SK-N-SH (cell line): ENCODE results near the gene ZNF341. TPM values are rescaled to one million over a fixed set of nuclear protein-coding genes. Genes with fewer than 3 reads are reported as not detected.

ENCODE experiments used
- CTCF ChIA-PET: fragments of 300-600, 350-600 bp; formaldehyde crosslinking; extraction: SDS; loops from one replicate; lab custom pipeline; 2021; lab: Yijun Ruan, JAX
- POLR2A ChIA-PET: fragments of 350-600 bp; sonication (Branson Sonifier 250); formaldehyde crosslinking; extraction: SDS; loops from one replicate; lab custom pipeline; 2020; ENCODE audit warnings: antibody characterized with exemption, inconsistent platforms; lab: Yijun Ruan, JAX
- DNase-seq: peaks from one replicate; pipeline ENCODE4 v3.0.0; 2012
- H2AFZ ChIP-seq: fragments of 200-600 bp; sonication (generic); 2 replicates; pipeline ENCODE4 v1.8.1; 2016; ENCODE audit warnings: antibody characterized with exemption, mild to moderate bottlenecking, low read depth
- H3F3A ChIP-seq: fragments of 200-600 bp; sonication (generic); replicated peaks from 2 replicates; pipeline ENCODE3; 2016; ENCODE audit warnings: antibody characterized with exemption, mild to moderate bottlenecking; ENCODE audit not compliant: insufficient read depth
- H3K27ac ChIP-seq, 2 experiments: fragments of 200-500 bp in 1 of 2; fragments of 200-600 bp in 1 of 2; sonication (Bioruptor generic) in 1 of 2; sonication (generic), shearing (Covaris generic) in 1 of 2; 2 replicates each; pipeline versions ENCODE4 v1.5.1 to v1.6.1; 2014 to 2016; ENCODE audit warnings: low read depth in 2 of 2, inconsistent platforms in 1 of 2, low read length in 1 of 2, mild to moderate bottlenecking in 1 of 2, mixed read lengths in 1 of 2
- H3K27me3 ChIP-seq: fragments of 200-600 bp; sonication (generic), shearing (Covaris generic); 2 replicates; pipeline ENCODE4 v1.6.1; 2016; ENCODE audit warnings: mixed run types; ENCODE audit not compliant: insufficient read depth
- H3K36me3 ChIP-seq, 2 experiments: fragments of 200-500 bp in 1 of 2; fragments of 200-600 bp in 1 of 2; sonication (Bioruptor generic) in 1 of 2; sonication (generic) in 1 of 2; replicated peaks in 1 of 2; 2 replicates each; pipeline versions ENCODE3 to v1.5.1; 2014 to 2016; ENCODE audit warnings: low read length in 1 of 2, mild to moderate bottlenecking in 1 of 2; ENCODE audit not compliant: insufficient read depth in 2 of 2, control insufficient read depth in 1 of 2
- H3K4me1 ChIP-seq, 2 experiments: fragments of 200-500 bp in 1 of 2; fragments of 200-600 bp in 1 of 2; sonication (Bioruptor generic) in 1 of 2; sonication (generic), shearing (Covaris generic) in 1 of 2; 2 replicates each; pipeline versions ENCODE4 v1.5.1 to v1.6.1; 2014 to 2016; ENCODE audit warnings: low read depth in 1 of 2, low read length in 1 of 2, mixed run types in 1 of 2; ENCODE audit not compliant: insufficient read depth in 2 of 2, control insufficient read depth in 1 of 2
- H3K4me2 ChIP-seq: fragments of 200-600 bp; sonication (generic), shearing (Covaris generic); 2 replicates; pipeline ENCODE4 v1.6.1; 2017; ENCODE audit warnings: mixed run types
- H3K4me3 ChIP-seq, 2 experiments: fragments of 200-500 bp in 1 of 2; fragments of 200-600 bp in 1 of 2; sonication (Bioruptor generic) in 1 of 2; sonication (generic), shearing (Covaris generic) in 1 of 2; 2 replicates each; pipeline versions ENCODE4 v1.5.1 to v1.8.1; 2014 to 2016; ENCODE audit warnings: low read depth in 2 of 2, inconsistent platforms in 1 of 2, low read length in 1 of 2, mild to moderate bottlenecking in 1 of 2, mixed read lengths in 1 of 2, moderate library complexity in 1 of 2
- H3K79me2 ChIP-seq: fragments of 200-600 bp; sonication (generic); 2 replicates; pipeline ENCODE4 v1.8.1; 2017; ENCODE audit warnings: mild to moderate bottlenecking; ENCODE audit not compliant: insufficient read depth
- H3K9ac ChIP-seq: fragments of 200-600 bp; sonication (generic); 2 replicates; pipeline ENCODE4 v1.6.1; 2017; ENCODE audit warnings: mixed run types
- H3K9me2 ChIP-seq: fragments of 200-600 bp; sonication (generic); 2 replicates; pipeline ENCODE4 v1.6.1; 2017; ENCODE audit warnings: mixed run types
- H3K9me3 ChIP-seq: fragments of 200-600 bp; sonication (generic); 2 replicates; pipeline ENCODE4 v1.6.1; 2017; ENCODE audit warnings: mixed run types, mild to moderate bottlenecking, moderate library complexity
- H4K20me1 ChIP-seq: fragments of 200-600 bp; sonication (generic); 2 replicates; pipeline ENCODE4 v1.6.1; 2017; ENCODE audit warnings: mild to moderate bottlenecking, mixed run types; ENCODE audit not compliant: insufficient read depth
- ELF1 ChIP-seq: IDR thresholded peaks from 2 replicates; pipeline ENCODE4 v1.4.0; 2012
- FOSL2 ChIP-seq: IDR thresholded peaks from 2 replicates; pipeline ENCODE4 v1.4.0; 2012; ENCODE audit warnings: low read depth, mild to moderate bottlenecking, moderate library complexity, borderline replicate concordance
- FOXJ3 ChIP-seq: sonication (generic); formaldehyde crosslinking; IDR thresholded peaks from 2 replicates; pipeline ENCODE4 v1.5.1; 2020; ENCODE audit warnings: mild to moderate bottlenecking, missing genetic modification reagents
- FOXM1 ChIP-seq: IDR thresholded peaks from 2 replicates; pipeline ENCODE4 v1.4.0; 2012; ENCODE audit warnings: low read depth, mild to moderate bottlenecking
- JUND ChIP-seq: IDR thresholded peaks from 2 replicates; pipeline ENCODE4 v1.4.0; 2012
- MEF2A ChIP-seq: IDR thresholded peaks from 2 replicates; pipeline ENCODE4 v1.4.0; 2012; ENCODE audit warnings: low read depth, borderline replicate concordance
- MXI1 ChIP-seq: IDR thresholded peaks from 2 replicates; pipeline ENCODE4 v1.6.1; 2012; ENCODE audit warnings: mild to moderate bottlenecking, low read depth, low read length, improper control_type of control experiment
- NRF1 ChIP-seq: IDR thresholded peaks from 2 replicates; pipeline ENCODE4 v1.6.1; 2012; ENCODE audit warnings: low read depth, mild to moderate bottlenecking, low read length
- PBX3 ChIP-seq: IDR thresholded peaks from 2 replicates; pipeline ENCODE4; 2012
- RAD21 ChIP-seq: IDR thresholded peaks from 2 replicates; pipeline ENCODE4 v1.6.1; 2012; ENCODE audit warnings: mild to moderate bottlenecking, low read length
- RCOR1 ChIP-seq: fragments of 150-350 bp; IDR thresholded peaks from 2 replicates; pipeline ENCODE4 v1.6.1; 2017; ENCODE audit warnings: antibody characterized with exemption, low read length
- SIN3A ChIP-seq: IDR thresholded peaks from 2 replicates; pipeline ENCODE4 v1.6.1; 2012; ENCODE audit warnings: low read depth, mild to moderate bottlenecking, low read length, moderate library complexity, borderline replicate concordance
- SMC3 ChIP-seq: IDR thresholded peaks from 2 replicates; pipeline ENCODE4 v1.6.1; 2012; ENCODE audit warnings: low read depth, low read length, improper control_type of control experiment
- TEAD4 ChIP-seq: IDR thresholded peaks from 2 replicates; pipeline ENCODE4 v1.4.0; 2012; ENCODE audit warnings: mild to moderate bottlenecking, borderline replicate concordance; ENCODE audit not compliant: insufficient read depth
- YY1 ChIP-seq: IDR thresholded peaks from 2 replicates; pipeline ENCODE4 v1.4.0; 2012; ENCODE audit warnings: low read depth, mild to moderate bottlenecking
- ZBTB33 ChIP-seq: IDR thresholded peaks from 2 replicates; pipeline ENCODE4 v1.4.0; 2012; ENCODE audit warnings: low read depth, borderline replicate concordance
- WGBS: methylation state at CpG from one replicate; pipeline ENCODE4 v1.1.6; 2017; ENCODE audit warnings: low lambda C conversion rate; 5-methylcytosine and 5-hydroxymethylcytosine counted together
- polyA plus RNA-seq, 3 experiments: library from polyadenylated mRNA; depleted of rRNA; stranded (reverse); fragments of >200 nt; gene quantifications; 2 replicates each; pipeline ENCODE4 v1.2.3, GENCODE V29; 2012
- TF ChIP-seq, protein P1 (sequence below): fragments of 150-350 bp; IDR thresholded peaks from 2 replicates; pipeline ENCODE4 v1.6.1; 2017; ENCODE audit warnings: antibody characterized with exemption, low read length, low read depth, borderline replicate concordance
- TF ChIP-seq, protein P2 (sequence below): fragments of 150-350 bp; IDR thresholded peaks from 2 replicates; pipeline ENCODE4 v1.6.1; 2016; ENCODE audit warnings: mild to moderate bottlenecking, low read depth, low read length
- TF ChIP-seq, protein P3 (sequence below): IDR thresholded peaks from 2 replicates; pipeline ENCODE4 v1.6.1; 2012; ENCODE audit warnings: mild to moderate bottlenecking, low read depth, low read length, moderate library complexity

Gene ZNF341
- polyA plus RNA-seq, 1 of the 3 experiments (the other 2 are of a cell fraction): 3.2 TPM

DNA sequence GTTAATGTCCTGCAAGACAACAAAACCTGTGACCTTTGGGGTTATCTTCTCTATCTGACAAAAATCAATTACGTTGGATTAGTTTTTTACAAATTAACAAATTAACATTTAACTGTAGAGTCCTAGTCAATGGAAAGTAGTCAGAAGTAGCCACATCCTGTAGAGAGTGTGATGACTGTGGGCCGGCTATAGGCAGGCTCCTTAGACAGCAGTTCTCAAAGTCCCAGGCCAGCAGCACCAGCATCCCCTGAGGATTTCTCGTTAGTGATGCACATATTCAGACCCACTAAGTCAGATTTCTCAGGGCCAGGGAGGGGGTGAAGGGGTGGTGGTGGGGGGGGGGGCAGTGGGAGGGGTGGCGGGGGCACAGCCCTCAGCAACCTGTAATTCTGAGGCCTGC lies 37.2 kb downstream of the ZNF341 start:
- Histone ChIP-seq H3F3A (no peaks in the 10 kb centered on the region), H3K4me2 (no peak overlapping the region), H3K9ac (no peak overlapping the region), H3K79me2 (no peaks in the 10 kb centered on the region), H3K9me2 (no peaks in the 10 kb centered on the region), H3K27ac (no peak overlapping the region), H3K27me3 (no peaks in the 10 kb centered on the region), H3K36me3 (no peaks in the 10 kb centered on the region), H2AFZ (no peak overlapping the region), H3K9me3 (no peaks in the 10 kb centered on the region)
- WGBS: 86% methylated on average over 3 of the region's 4 CpGs
- CTCF ChIA-PET: no interaction called here
- DNase-seq: no peak
- TF ChIP-seq PBX3 (no peak), FOSL2 (no peak), SMC3 (no peak), ELF1 (no peak), ZBTB33 (no peak), RAD21 (no peak), FOXM1 (no peak), RCOR1 (no peak), FOXJ3 (CRISPR knock-in tag) (no peak), MEF2A (no peak), MXI1 (no peak)
- TF ChIP-seq, protein P1, sequence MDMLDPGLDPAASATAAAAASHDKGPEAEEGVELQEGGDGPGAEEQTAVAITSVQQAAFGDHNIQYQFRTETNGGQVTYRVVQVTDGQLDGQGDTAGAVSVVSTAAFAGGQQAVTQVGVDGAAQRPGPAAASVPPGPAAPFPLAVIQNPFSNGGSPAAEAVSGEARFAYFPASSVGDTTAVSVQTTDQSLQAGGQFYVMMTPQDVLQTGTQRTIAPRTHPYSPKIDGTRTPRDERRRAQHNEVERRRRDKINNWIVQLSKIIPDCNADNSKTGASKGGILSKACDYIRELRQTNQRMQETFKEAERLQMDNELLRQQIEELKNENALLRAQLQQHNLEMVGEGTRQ: no peak
- TF ChIP-seq, protein P2, sequence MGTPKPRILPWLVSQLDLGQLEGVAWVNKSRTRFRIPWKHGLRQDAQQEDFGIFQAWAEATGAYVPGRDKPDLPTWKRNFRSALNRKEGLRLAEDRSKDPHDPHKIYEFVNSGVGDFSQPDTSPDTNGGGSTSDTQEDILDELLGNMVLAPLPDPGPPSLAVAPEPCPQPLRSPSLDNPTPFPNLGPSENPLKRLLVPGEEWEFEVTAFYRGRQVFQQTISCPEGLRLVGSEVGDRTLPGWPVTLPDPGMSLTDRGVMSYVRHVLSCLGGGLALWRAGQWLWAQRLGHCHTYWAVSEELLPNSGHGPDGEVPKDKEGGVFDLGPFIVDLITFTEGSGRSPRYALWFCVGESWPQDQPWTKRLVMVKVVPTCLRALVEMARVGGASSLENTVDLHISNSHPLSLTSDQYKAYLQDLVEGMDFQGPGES: no peak
- TF ChIP-seq, all 33 proteins: peak for 0
- Histone ChIP-seq H3K4me3 (no peak overlapping the region), H3K4me1 (no peaks in the 10 kb centered on the region), H4K20me1 (no peaks in the 10 kb centered on the region)
- POLR2A ChIA-PET: no interaction called here

- Histone ChIP-seq H4K20me1 (no peaks in the 10 kb centered on the region), H3K9me3 (no peaks in the 10 kb centered on the region), H2AFZ (no peak overlapping the region), H3K79me2 (no peaks in the 10 kb centered on the region), H3F3A (no peaks in the 10 kb centered on the region), H3K9ac (no peak overlapping the region), H3K36me3 (no peaks in the 10 kb centered on the region), H3K27ac (no peak overlapping the region), H3K4me2 (no peak overlapping the region), H3K9me2 (no peaks in the 10 kb centered on the region), H3K27me3 (no peaks in the 10 kb centered on the region), H3K4me3 (no peak overlapping the region), H3K4me1 (no peaks in the 10 kb centered on the region)
- POLR2A ChIA-PET: no interaction called here
- WGBS: 97% methylated on average over 6 of the region's 10 CpGs
- CTCF ChIA-PET: no interaction called here
- no peak for DNase-seq
- TF ChIP-seq NRF1 (no peak), JUND (no peak), YY1 (no peak), ELF1 (no peak), SIN3A (no peak), TEAD4 (no peak)
- TF ChIP-seq, protein P3, sequence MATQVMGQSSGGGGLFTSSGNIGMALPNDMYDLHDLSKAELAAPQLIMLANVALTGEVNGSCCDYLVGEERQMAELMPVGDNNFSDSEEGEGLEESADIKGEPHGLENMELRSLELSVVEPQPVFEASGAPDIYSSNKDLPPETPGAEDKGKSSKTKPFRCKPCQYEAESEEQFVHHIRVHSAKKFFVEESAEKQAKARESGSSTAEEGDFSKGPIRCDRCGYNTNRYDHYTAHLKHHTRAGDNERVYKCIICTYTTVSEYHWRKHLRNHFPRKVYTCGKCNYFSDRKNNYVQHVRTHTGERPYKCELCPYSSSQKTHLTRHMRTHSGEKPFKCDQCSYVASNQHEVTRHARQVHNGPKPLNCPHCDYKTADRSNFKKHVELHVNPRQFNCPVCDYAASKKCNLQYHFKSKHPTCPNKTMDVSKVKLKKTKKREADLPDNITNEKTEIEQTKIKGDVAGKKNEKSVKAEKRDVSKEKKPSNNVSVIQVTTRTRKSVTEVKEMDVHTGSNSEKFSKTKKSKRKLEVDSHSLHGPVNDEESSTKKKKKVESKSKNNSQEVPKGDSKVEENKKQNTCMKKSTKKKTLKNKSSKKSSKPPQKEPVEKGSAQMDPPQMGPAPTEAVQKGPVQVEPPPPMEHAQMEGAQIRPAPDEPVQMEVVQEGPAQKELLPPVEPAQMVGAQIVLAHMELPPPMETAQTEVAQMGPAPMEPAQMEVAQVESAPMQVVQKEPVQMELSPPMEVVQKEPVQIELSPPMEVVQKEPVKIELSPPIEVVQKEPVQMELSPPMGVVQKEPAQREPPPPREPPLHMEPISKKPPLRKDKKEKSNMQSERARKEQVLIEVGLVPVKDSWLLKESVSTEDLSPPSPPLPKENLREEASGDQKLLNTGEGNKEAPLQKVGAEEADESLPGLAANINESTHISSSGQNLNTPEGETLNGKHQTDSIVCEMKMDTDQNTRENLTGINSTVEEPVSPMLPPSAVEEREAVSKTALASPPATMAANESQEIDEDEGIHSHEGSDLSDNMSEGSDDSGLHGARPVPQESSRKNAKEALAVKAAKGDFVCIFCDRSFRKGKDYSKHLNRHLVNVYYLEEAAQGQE: no peak
- TF ChIP-seq, protein P2: no peak
Measured at GRCh38 chr20:33770005-33770404, 38.2 kb downstream of the ZNF341 start.
